HAP-1 (cell line): ENCODE measurements around the gene CUL1.
A peak's percentile ranks its signal among the peaks of the same experiment; 100 is the strongest.
"Not testable (repeated sequence)": the region's sequence is repeated elsewhere in the genome, so short reads cannot be mapped to it uniquely, and the experiment has no call there.

Experiments used
- DNase-seq, 2 experiments: peaks; one replicate each; pipeline ENCODE4 v3.0.0-alpha.2; 2016 to 2020; ENCODE audit warnings: low spot score in 2 of 2
- H3K27me3 ChIP-seq: fragments of 250-450 bp; sonication (Bioruptor Pico); 2 replicates; pipeline ENCODE4 v1.5.1; 2020; ENCODE audit warnings: low read depth, mild to moderate bottlenecking, moderate library complexity
- H3K36me3 ChIP-seq: fragments of 250-450 bp; sonication (Bioruptor Pico); replicated peaks from 2 replicates; pipeline ENCODE4 v1.5.1; 2020; ENCODE audit warnings: mild to moderate bottlenecking
- H3K4me1 ChIP-seq: fragments of 250-450 bp; sonication (Bioruptor Pico); 2 replicates; pipeline ENCODE4 v1.5.1; 2020; ENCODE audit warnings: mild to moderate bottlenecking
- H3K4me3 ChIP-seq: fragments of 250-450 bp; sonication (Bioruptor Pico); 2 replicates; pipeline ENCODE4 v1.5.1; 2020; ENCODE audit warnings: mild to moderate bottlenecking, moderate library complexity
- H3K9me3 ChIP-seq: fragments of 250-450 bp; sonication (Bioruptor Pico); 2 replicates; pipeline ENCODE4 v1.5.1; 2020; ENCODE audit warnings: mild to moderate bottlenecking, moderate library complexity
- in situ Hi-C: fragments of 300-500 bp; cut with MboI; formaldehyde crosslinking; loops from 3 replicates; pipeline ENCODE4 v1.14.3; 2020; ENCODE audit warnings: low sequenced_read_pairs, inconsistent platforms, mixed read lengths

The CUL1 gene

GRCh38 chr7:148701414-148701813, 2.7 kb downstream of the CUL1 start:
- Histone ChIP-seq H3K4me3 (peak overlapping the region; percentile 70), H3K36me3 (no peaks in the 10 kb centered on the region), H3K27me3 (no peaks in the 10 kb centered on the region), H3K4me1 (peaks cover 49% of the 10 kb centered on the region), H3K9me3 (no peaks in the 10 kb centered on the region)
- peak in 1 of 2 experiments; percentile 32 for DNase-seq
- in situ Hi-C loops = no loop called here

DNA sequence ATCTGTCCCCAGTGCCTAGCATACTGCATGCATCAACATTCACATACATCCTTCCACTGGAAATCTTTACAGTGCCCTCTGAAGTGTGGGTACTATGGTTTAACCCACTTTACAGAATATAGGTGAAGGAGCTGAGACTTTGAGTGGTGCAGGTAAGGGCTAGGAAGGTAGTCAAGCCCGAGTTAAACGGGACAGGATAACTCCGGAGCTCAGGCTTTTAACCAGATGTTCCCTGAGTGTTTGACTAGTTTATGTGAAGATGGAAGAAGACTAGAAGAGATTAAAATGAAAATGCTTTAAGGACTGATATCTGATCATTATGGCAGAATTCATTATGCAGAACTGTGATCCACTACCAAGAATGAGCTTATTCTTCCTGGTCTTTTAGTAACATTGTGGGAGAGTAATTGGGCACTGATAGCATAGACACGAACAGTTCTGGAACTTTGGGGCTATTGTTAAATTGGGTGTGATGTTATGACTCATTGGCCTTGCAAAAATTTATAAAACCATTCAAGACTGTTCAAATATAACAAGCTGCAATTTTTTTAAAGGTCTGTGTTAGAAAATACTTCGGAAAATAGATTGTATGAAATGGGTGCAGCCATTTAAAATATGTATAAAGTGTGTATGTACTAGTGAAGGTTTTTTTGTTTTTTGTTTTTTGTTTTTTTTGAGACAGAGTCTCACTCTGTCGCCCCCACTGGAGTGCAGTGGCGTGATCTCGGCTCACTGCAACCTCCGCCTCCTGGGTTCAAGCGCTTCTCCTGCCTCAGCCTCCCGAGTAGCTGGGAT, 4.4 kb downstream of the CUL1 start:
- Histone ChIP-seq H3K27me3 (no peaks in the 10 kb centered on the region), H3K4me1 (peaks cover 43% of the 10 kb centered on the region), H3K4me3 (no peak overlapping the region), H3K9me3 (no peaks in the 10 kb centered on the region), H3K36me3 (no peaks in the 10 kb centered on the region)
- DNase-seq = no peak
- in situ Hi-C loops = no loop called here

DNA sequence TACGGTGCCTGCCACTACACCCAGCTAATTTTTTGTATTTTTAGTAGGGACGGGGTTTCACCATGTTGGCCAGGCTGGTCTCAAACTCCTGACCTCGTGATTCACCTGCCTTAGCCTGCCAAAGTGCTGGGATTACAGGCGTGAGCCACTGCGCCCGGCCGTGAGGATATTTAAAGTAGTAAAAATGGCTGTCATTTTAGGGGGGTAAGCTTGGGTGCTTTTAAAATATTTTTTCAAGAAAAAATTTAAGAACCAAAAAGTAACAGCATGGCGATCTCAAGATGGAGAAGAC, 4.9 kb downstream of the CUL1 start:
- H3K9me3 ChIP-seq, H3K4me3 ChIP-seq, H3K36me3 ChIP-seq, DNase-seq, in situ Hi-C loops, H3K27me3 ChIP-seq: not testable (repeated sequence)
- peaks cover 48% of the 10 kb centered on the region for H3K4me1 ChIP-seq

DNA sequence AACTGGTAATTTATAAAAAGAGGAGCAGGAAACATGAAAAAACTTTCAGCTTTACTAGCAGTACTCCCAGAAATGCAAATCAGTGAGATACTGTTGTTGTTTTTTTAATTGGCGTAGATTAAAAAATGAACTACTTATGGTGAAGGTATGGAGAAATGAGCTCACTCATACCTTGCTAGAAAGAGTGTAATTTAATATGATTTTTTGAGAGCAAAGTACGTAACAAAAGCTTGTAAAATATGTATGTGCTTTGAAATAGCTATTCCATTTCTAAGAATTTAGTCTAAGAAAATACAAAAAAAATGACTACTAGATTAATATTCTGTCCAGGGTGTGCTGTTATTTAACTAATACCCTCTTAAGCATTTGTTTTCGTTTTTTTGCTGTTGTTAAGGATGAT, 5.5 kb downstream of the CUL1 start:
- no peaks in the 10 kb centered on the region for H3K36me3 ChIP-seq
- no peak overlapping the region for H3K4me3 ChIP-seq
- DNase-seq = no peak
- H3K9me3 ChIP-seq = no peaks in the 10 kb centered on the region
- H3K27me3 ChIP-seq = no peaks in the 10 kb centered on the region
- in situ Hi-C loops = no loop called here
- peaks cover 54% of the 10 kb centered on the region for H3K4me1 ChIP-seq

- no peaks in the 10 kb centered on the region for H3K9me3 ChIP-seq
- no peak overlapping the region for H3K4me3 ChIP-seq
- peaks cover 58% of the 10 kb centered on the region for H3K4me1 ChIP-seq
- H3K27me3 ChIP-seq = no peaks in the 10 kb centered on the region
- DNase-seq = no peak
- in situ Hi-C loops = no loop called here
- H3K36me3 ChIP-seq = no peaks in the 10 kb centered on the region
Measured at GRCh38 chr7:148704970-148705369, 6.3 kb downstream of the CUL1 start.

- no peak for DNase-seq
- H3K9me3 ChIP-seq = no peaks in the 10 kb centered on the region
- no peaks in the 10 kb centered on the region for H3K36me3 ChIP-seq
- peaks cover 55% of the 10 kb centered on the region for H3K4me1 ChIP-seq
- H3K27me3 ChIP-seq = no peaks in the 10 kb centered on the region
- H3K4me3 ChIP-seq = no peak overlapping the region
- in situ Hi-C loops = no loop called here
Measured at GRCh38 chr7:148706368-148706767, 7.7 kb downstream of the CUL1 start.

GRCh38 chr7:148708026-148708885, 9.6 kb downstream of the CUL1 start:
- peaks cover 44% of the 10 kb centered on the region for H3K4me1 ChIP-seq
- no peaks in the 10 kb centered on the region for H3K27me3 ChIP-seq
- H3K9me3 ChIP-seq = no peaks in the 10 kb centered on the region
- H3K36me3 ChIP-seq = no peaks in the 10 kb centered on the region; the same call in 1 of the 2 replicates
- no peak overlapping the region for H3K4me3 ChIP-seq
- in situ Hi-C loops = no loop called here
- peak in 1 of 2 experiments; percentile 30 for DNase-seq

DNA sequence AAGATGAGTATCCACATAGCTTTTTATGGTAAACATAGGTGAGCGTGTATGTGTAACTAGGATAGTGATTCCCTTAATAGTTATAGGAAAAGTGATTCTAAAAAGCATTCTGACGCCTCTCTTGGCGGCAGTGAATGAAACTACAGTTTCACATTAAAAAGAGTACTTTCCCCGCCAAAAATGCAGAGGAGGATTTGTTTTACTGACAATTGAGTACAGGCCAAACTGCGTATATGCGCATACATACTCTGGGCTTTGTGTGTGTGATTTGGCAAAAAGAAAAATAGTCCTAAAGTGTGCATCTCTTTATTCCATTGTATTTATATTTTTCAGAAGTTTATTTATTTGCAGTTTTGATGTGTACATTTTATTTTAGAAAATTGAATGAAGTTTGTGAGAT, 10.3 kb downstream of the CUL1 start:
- H3K4me3 ChIP-seq = no peak overlapping the region
- H3K36me3 ChIP-seq = no peaks in the 10 kb centered on the region; the same call in 1 of the 2 replicates
- H3K4me1 ChIP-seq = peaks cover 37% of the 10 kb centered on the region
- H3K27me3 ChIP-seq = no peaks in the 10 kb centered on the region
- peak; percentile 38 to 77 for DNase-seq
- H3K9me3 ChIP-seq = no peaks in the 10 kb centered on the region
- in situ Hi-C loops = no loop called here

DNA sequence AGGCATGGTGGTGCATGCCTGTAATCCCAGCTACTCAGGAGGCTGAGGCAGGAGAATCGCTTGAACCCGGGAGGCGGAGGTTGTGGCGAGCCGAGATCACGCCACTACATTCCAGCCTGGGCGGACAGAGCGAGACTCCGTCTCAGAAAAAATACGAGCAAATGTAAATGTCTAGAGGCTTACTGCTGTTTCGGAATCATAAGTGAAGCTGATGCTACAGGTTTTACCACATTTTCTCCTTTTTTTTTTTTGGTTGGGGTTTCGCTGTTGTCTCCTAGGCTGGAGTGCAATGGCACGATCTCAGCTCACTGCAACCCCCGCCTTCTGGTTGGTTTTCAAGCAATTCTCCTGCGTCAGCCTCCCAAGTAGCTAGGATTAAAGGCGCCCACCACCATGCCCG, 11.7 kb downstream of the CUL1 start:
- in situ Hi-C loops = not testable (repeated sequence)

DNA sequence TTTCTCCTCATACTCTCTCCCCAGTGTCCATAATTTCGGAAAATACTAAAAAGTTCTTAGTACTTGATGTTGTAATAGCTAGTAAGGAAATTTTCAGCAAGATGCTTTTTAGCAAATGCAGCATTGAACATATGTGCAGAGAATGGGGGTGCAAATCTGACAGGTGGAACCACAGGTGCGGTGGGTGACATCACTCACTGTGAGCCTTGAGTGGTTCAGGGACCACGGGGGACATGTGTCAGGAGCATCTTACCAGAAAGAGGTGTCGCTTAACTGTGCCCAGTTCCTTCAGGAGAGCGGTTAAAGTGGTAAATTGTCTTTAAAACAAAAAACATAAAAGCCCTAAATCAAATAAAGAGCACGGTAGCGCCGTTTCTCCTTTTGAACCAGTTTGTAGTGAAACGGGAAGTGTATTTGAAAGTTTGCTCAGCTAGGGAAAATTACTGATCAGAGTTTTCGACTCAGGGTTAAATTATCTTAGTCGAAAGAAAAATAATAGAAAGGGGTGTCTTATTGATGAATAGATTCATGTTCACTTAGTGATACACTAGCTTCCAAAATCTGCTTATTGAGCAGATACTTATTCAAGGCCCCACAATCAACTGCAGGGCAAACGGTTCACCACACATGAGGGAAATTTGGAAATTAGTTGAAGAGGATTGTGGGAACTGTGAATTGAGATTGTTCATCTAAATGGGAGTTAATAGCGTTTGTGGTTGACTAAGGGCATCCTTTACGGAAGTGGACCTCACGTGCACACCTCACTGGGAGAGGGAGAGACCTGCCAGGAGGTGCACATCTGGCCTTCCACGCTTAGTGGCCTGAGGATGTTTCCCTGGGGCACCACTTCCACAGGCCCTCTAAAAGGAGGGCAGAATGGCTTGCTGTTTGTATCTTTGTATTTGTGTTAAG, 12.7 kb downstream of the CUL1 start:
- Histone ChIP-seq H3K4me1 (peaks cover 20% of the 10 kb centered on the region), H3K36me3 (peaks cover 4% of the 10 kb centered on the region; the same call in 1 of the 2 replicates), H3K9me3 (no peaks in the 10 kb centered on the region), H3K27me3 (no peaks in the 10 kb centered on the region), H3K4me3 (no peak overlapping the region)
- DNase-seq = no peak
- in situ Hi-C loops = no loop called here

More for the DNA sequence above, 11.7 kb downstream of the CUL1 start:
- not testable (repeated sequence) for DNase-seq, H3K9me3 ChIP-seq, H3K36me3 ChIP-seq, H3K27me3 ChIP-seq, H3K4me3 ChIP-seq
- peaks cover 23% of the 10 kb centered on the region for H3K4me1 ChIP-seq

- Histone ChIP-seq H3K4me3 (no peak overlapping the region), H3K27me3 (no peaks in the 10 kb centered on the region), H3K9me3 (no peaks in the 10 kb centered on the region), H3K4me1 (peaks cover 17% of the 10 kb centered on the region), H3K36me3 (peaks cover 4% of the 10 kb centered on the region; the same call in 1 of the 2 replicates)
- in situ Hi-C loops = no loop called here
- no peak for DNase-seq
Measured at GRCh38 chr7:148712678-148713329, 14.1 kb downstream of the CUL1 start.

- H3K36me3 ChIP-seq = peaks cover 4% of the 10 kb centered on the region; the same call in 1 of the 2 replicates
- in situ Hi-C loops = no loop called here
- H3K9me3 ChIP-seq = no peaks in the 10 kb centered on the region
- H3K4me3 ChIP-seq = no peak overlapping the region
- peaks cover under 1% of the 10 kb centered on the region; the same call in 1 of the 2 replicates for H3K4me1 ChIP-seq
- H3K27me3 ChIP-seq = no peaks in the 10 kb centered on the region
- DNase-seq = no peak
Measured at GRCh38 chr7:148714498-148714897, 15.8 kb downstream of the CUL1 start.

DNA sequence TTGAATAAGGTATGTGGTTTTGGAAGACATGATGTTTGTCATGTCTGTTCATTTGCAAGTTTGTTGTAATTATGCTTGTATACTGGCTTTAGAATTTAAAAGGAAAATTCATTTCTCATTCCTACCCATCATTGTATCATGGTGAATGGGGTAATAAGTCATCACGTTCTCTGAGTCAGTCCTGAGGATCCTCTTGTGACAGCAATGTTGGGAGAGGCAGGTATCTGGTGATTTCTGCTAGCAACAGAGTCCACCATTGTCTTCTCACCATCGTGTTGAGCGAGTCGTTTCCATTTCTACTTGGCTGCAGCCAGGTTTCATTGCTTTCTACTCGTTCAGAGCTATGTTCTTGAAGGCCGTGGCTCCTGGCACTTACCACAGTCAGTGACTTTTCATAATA, 16.3 kb downstream of the CUL1 start:
- Histone ChIP-seq H3K9me3 (no peaks in the 10 kb centered on the region), H3K27me3 (no peaks in the 10 kb centered on the region), H3K36me3 (peaks cover 4% of the 10 kb centered on the region; the same call in 1 of the 2 replicates), H3K4me3 (no peak overlapping the region), H3K4me1 (no peaks in the 10 kb centered on the region)
- in situ Hi-C loops = no loop called here
- no peak for DNase-seq
